ACHN (cell line): ENCODE data around the gene TBCEL.

Experiments
- DNase-seq: peaks from one replicate; pipeline ENCODE4 v3.0.0-alpha.2; 2015
- in situ Hi-C: cut with HindIII; loops from 2 replicates; pipeline ENCODE4 v1.10.0; 2017; ENCODE audit warnings: low sequenced_read_pairs, low pct_ligation_motif_present, low pct_unique_long_range_greater_than_20kb

Gene TBCEL, protein sequence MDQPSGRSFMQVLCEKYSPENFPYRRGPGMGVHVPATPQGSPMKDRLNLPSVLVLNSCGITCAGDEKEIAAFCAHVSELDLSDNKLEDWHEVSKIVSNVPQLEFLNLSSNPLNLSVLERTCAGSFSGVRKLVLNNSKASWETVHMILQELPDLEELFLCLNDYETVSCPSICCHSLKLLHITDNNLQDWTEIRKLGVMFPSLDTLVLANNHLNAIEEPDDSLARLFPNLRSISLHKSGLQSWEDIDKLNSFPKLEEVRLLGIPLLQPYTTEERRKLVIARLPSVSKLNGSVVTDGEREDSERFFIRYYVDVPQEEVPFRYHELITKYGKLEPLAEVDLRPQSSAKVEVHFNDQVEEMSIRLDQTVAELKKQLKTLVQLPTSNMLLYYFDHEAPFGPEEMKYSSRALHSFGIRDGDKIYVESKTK

DNA sequence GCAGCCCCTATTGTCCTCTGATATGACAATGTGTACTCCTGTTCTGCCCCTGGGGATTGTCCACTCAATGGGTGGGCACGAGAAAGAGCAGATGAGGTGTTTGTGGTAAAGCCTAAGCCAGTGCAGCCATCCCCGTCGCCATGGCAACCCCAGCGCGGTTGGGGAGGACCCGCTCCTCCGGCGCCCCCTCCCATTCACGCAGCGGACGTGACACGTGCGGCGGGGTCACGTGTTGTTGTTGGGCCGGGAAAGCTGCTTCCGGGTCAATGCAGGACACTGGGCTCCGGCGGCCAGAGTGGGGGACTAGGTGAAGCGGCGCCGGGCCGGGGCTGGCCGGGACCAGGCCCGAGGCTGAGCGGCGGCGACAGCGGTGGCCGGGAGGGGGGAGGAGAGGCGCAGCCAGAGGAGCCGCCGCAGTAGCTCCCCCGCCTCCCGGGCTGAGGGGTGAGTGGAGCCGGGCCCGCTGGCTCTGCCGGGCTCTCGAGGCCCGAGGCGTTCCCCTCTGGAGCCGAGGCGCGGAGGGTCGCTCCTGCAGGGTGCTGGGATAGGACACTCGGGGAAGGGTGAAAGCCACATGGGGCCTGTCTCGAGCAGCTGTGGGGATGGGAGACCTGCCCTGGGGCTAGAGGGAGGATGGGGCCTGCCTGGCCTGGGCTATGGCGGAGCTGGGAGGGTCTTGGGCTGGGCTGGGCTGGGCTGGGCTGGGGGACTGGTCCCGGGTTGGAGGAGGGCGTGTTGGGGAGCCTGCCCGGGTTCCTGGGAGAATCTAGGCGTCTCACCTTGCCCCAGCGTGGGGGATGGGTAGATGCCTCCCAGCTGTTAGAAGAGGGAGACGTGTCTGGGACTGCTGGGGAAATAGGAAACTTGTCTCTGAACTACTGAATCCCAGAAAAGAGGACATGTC lies at the start of gene TBCEL:
Gene TBCEL (plus strand): TSS at position 255 of the 904 bp plus-strand sequence. CDS start 21,589 bp downstream, outside the sequence.
- in situ Hi-C loops: no loop called here
- peak; percentile 68 for DNase-seq

DNA sequence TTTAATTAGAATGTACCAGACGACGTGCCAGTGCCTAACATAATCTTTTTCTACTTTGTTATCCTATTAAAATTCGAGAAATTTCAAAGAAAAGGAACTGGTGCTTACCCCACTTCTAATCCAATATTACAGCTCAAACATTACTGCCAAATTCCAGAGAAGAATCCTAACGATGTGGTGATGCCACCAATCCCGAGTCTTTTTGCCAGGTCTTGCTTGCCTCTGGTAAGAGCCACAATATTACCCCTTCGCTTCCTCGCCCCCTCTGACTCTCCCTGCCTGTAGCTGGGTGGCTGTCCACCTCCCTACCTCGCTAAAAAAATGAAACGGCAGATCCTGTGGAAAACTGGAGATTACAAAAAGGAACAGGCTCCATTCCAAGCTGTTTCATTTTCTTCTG lies 49.4 kb upstream of the TBCEL start:
- in situ Hi-C loops: no loop called here
- no peak for DNase-seq

DNA sequence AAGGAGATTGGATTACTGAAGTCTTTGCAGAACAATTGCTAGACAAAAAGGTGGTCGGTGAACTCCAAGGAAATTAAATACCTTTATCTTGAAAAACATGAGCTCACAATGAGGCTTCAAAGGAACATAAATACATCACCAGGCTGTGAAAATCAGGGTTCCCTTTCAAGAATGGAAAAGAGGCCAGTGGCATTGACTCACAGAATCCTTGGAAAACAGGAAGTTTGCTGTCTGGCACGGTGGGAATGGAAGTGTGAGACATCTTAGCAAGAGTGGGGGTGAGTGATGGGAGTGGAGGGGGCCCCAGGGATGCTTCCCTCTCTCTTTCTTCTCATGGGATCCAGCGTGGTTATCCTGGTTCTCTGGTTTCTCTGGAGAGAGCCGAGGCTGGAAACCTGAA lies 48.9 kb upstream of the TBCEL start:
- in situ Hi-C loops: no loop called here

DNA sequence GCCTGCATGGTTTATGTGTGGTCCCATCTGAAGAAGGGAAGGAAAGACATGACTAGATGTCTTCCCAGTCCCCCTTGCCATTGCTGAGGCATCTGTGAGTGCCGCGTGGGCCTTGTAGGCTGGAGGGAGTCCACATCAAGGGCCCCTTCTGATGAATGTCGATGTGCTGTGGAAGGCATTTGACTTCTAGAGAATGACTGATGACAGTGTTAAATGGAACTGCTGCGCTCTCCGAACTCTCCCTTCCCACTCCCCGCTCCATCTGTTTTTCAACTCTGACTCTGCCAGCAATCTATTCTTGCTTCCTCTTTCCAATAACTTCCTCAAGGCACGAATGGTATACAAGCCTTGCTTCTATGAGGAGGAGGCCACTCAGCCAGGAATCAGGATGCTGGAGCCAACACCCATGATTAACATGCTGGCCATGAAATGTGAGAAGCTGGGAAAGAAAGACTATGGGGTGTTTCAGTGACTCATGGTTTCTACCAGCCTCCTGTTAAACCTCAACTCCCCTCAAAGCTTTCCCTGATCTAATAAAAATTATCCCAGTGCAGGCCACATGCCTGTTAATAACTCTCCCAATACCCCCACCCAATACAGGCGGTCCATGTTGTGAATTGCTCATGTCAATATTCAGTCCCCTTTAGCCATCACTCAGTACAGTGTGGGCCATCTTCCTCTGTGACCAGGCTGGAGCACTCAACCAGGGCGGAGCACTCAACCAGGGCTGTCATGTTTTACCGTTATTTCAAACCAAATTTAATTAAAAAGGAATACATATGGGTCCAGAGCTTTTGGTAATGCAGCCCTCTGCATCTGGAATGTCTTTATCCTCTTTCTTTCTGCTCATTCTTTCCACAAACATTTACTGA lies 46.4 kb upstream of the TBCEL start:
- in situ Hi-C loops: no loop called here
- DNase-seq: no peak

More for the DNA sequence above, 48.9 kb upstream of the TBCEL start:
- no peak for DNase-seq

- in situ Hi-C loops: no loop called here
- DNase-seq: no peak
Measured at GRCh38 chr11:120978701-120979100, 45.2 kb upstream of the TBCEL start.

- in situ Hi-C loops: no loop called here
- DNase-seq: peak; percentile 46
Measured at GRCh38 chr11:120985718-120986569, 38.0 kb upstream of the TBCEL start.

DNA sequence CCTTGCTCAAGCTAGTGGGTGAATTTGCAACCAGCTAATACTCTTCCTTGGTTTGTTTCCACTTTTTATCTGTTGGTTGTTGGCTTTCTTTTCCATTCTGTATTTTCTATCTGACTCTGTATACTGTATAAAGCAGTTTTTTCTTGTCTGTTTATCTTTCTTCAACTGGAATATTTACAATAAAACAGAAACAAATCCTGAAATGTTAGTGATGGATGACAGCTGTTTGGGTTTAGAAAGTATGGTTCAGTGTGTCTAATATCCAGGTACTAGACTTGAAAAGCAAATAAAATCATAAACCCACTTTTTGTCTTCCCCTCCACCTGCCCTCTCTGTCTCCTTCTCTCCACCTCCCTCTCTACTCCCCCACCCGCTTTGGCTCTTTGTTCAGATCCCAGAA lies 35.3 kb upstream of the TBCEL start:
- DNase-seq: no peak
- in situ Hi-C loops: no loop called here

- in situ Hi-C loops: no loop called here
- DNase-seq: no peak
Measured at GRCh38 chr11:120991830-120992686, 31.8 kb upstream of the TBCEL start.

DNA sequence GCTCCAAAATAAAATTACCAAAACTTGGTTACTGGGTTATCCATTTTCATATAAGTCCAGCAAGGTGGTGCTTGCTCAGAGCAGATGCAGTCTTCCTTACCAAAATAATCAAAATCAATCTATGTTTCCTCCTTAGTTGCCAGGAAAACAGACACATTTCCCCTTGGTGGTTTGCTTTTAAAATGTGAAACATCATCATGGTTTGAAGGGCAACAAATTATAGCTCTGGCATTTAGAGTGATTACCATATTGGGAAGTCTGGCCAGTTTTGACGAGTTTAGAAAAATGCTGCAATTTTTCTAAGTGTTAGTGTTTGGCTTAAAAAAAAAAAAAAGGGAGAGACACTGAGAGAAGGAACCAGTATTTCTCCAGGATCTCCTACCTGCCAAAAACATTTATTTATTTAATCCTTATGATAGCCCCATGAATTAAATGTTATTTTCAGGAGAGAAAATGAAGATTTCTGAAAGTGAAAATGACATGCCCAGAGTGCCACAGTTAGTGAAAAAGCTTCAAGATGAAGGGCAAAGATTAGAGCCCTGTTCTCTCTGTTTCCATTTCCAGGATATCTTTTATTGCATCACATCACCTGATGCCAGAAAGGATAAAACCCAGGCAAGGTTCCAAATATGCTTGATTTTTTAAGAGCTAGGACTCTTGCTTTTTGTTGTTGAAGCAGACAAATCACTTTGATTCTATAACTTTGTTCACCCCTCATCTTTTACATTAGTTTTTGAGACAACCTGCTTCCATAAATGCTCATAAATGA lies 29.6 kb upstream of the TBCEL start:
- DNase-seq: no peak
- in situ Hi-C loops: no loop called here

DNA sequence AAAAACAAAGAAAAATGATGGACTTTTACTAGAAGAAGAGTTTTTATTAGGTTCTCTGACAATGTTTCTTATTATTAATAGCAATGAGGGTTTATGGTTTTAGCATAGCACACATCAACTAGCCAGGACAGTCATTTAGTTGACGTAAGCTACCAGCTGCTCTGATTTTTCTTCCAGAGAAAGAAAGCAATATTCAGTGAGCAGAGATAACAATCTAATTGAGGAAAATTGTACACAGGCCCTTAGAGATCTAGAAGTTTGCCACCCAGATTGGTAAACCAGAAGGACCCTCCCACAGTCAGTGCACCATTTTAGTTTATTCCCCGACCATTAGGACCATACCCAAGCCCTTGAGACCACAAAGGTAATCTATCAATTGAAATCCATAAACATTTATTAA lies 28.7 kb upstream of the TBCEL start:
- in situ Hi-C loops: no loop called here
- DNase-seq: no peak

DNA sequence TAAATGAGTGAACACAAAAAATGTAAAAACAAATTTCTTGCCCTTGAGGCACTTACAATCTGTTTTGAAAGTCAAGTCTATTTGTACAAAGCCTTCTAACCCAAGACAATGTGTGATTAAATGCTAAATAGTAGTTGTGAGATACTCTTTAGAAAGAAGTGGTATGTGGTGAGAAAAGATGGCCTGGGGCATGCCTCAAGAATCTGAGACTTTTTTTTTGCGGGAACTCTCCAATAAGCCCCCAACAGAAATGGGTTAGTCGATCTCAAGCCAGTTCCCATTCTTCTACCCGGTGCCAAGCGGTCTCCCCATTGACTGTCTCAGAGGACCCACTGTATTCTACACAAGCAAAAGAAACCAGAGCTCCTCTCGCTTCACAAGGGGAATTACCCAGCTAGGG lies 26.9 kb upstream of the TBCEL start:
- DNase-seq: no peak
- in situ Hi-C loops: no loop called here

DNA sequence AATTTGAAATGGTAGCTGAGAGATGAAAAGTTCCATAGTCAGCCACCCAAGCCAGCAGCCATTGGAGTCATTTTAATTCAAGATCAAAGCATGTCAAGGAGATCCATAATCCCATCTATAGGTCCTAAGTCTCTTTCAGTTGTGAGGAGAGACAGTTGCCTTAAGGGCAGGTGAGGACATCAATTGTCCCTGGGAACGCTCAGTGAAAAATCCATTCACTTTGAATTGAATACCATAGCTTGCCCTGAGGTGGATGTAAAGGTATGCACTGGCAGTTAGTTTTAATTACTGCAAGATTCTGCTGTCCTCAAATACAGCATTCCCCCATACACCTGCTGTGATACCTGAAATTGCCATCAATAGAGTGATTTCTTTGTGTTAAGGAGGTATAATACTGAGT lies 25.3 kb upstream of the TBCEL start:
- DNase-seq: no peak
- in situ Hi-C loops: no loop called here

- DNase-seq: no peak
- in situ Hi-C loops: no loop called here
Measured at GRCh38 chr11:121004206-121004840, 19.6 kb upstream of the TBCEL start.

DNA sequence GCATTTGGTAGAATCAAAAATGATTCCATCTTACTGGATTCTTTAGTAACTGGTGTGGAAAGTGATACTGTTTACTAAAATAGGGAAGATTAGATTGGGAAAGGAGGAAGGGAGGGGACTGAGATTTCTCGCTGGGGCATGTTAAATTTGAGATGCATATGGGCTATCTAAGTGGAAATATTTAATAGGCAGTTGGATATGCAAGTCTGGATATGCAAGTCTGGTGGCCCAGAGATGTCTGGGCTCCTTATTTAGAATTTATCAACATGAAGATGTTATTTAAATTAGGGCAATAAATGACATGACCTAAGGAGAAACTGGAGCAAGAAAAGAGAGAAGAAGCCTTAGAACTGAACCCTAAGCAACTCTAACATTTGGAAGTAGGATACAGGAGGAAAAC lies 17.0 kb upstream of the TBCEL start:
- DNase-seq: no peak
- in situ Hi-C loops: no loop called here

DNA sequence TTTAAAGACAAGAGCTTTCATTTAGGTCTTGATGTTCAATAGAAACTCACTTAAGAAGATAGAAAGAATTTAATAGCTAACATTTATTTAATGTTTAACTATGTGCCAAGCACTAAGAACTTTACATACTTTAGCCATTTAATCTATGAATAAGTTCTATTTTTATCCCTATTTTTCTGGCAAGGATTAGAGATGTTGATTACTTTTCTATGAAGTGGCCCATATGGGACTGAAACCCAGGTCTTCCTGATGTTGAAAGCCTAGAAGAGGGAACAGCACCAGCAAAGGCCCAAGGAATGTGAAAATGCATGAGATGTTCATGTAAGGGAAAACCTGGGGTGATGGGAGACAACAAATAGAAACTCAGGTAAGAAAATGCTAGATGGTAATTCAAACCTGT lies 15.4 kb upstream of the TBCEL start:
- in situ Hi-C loops: no loop called here
- DNase-seq: no peak

- in situ Hi-C loops: no loop called here
- DNase-seq: no peak
Measured at GRCh38 chr11:121012091-121012490, 11.8 kb upstream of the TBCEL start.
